GM20000 (cell line): ENCODE results near the gene PNKP.
A peak's percentile ranks its signal among the peaks of the same experiment; 100 is the strongest.

Source experiments
- DNase-seq: peaks from one replicate; pipeline ENCODE4 v3.0.0; 2012; ENCODE audit warnings: low spot score
- TF ChIP-seq, protein P1 (sequence below): IDR thresholded peaks from 2 replicates; pipeline ENCODE4 v1.5.1; 2012; ENCODE audit warnings: mild to moderate bottlenecking, control low read depth; ENCODE audit errors: extremely low read depth, missing control alignments

PNKP gene

GRCh38 chr19:49866933-49867782, at the start of gene PNKP:
Gene PNKP (minus strand): TSS chr19:49867576. CDS start chr19:49867204, 372 bp downstream.
- DNase-seq, result peak; percentile 96
- TF ChIP-seq, protein P1, sequence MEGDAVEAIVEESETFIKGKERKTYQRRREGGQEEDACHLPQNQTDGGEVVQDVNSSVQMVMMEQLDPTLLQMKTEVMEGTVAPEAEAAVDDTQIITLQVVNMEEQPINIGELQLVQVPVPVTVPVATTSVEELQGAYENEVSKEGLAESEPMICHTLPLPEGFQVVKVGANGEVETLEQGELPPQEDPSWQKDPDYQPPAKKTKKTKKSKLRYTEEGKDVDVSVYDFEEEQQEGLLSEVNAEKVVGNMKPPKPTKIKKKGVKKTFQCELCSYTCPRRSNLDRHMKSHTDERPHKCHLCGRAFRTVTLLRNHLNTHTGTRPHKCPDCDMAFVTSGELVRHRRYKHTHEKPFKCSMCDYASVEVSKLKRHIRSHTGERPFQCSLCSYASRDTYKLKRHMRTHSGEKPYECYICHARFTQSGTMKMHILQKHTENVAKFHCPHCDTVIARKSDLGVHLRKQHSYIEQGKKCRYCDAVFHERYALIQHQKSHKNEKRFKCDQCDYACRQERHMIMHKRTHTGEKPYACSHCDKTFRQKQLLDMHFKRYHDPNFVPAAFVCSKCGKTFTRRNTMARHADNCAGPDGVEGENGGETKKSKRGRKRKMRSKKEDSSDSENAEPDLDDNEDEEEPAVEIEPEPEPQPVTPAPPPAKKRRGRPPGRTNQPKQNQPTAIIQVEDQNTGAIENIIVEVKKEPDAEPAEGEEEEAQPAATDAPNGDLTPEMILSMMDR, result no peak

DNA sequence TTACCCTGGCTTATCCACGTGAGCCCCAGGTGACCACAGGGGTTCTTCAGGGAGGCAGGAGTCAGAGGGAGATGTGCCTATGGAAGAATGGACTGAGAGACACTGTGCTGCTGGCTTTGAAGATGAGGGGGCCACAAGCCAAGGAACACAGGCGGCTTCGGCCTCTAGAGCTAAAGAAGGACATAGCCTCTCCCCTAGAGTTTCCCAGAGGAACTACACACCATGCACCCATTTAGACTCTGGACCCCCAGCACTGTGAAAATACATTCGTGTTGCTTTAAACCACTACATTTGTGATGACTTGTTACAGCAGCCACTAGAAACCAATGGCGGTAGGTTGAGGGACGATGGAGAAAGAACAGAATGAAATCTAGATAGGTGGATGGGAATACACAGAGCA, 47.9 kb upstream of the PNKP start:
- DNase-seq, result no peak
- TF ChIP-seq, protein P1, result no peak

DNA sequence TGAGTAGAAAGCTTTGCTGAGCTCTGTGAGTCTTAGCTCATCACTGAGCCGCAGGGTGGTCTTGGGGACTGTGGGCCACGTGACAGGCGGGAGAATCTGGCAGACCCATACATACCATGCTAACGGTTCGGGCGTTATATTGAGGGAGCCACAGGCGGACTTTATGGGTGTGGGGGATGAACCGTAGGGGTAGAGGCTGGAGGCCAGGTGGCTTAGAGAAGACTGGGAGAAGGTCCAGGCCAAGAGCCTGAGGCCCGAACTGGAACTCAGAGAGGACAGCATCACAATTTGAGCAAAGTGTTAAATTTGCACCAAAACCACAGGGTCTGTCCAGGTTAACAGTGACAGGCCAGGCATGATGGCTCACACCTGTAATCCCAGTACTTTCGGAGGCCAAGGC, 46.3 kb upstream of the PNKP start:
- TF ChIP-seq, protein P1, result no peak

GRCh38 chr19:49912965-49913685, 45.7 kb upstream of the PNKP start:
- DNase-seq, result no peak
- TF ChIP-seq, protein P1, result no peak

More for the DNA sequence above, 46.3 kb upstream of the PNKP start:
- DNase-seq, result no peak

GRCh38 chr19:49911381-49912145, 44.2 kb upstream of the PNKP start:
- peak; percentile 85 for DNase-seq
- TF ChIP-seq, protein P1, result no peak

DNA sequence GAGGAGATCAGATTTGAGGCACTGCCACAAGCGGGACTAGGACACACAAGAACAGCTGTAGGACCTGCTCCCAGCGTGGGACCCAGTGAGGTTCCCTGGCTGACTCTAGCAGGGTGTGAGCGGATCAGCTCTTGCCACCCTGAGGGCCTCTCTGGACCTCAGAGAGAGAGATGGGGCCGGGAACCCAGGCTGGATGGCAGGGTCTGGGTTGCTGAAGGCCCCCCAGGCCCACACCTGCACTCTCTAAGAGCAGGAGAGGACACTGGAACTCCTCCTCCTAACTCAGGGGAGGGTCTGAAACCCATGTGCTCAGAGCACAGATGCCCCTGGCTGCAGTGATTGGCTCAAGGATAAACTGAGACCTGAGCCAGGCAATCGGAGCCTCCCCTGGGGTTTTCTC, 42.8 kb upstream of the PNKP start:
- TF ChIP-seq, protein P1, result no peak
- no peak for DNase-seq
